AG09309 (cell line): ENCODE measurements around the gene PRSS48.
"Not testable (repeated sequence)": the region's sequence is repeated elsewhere in the genome, so short reads cannot be mapped to it uniquely, and the experiment has no call there.

ENCODE experiments used
- DNase-seq: peaks from one replicate; pipeline ENCODE4 v3.0.0-alpha.2; 2010; ENCODE audit warnings: low read depth
- H3K4me3 ChIP-seq: 2 replicates; pipeline ENCODE4 v1.5.1; 2011; ENCODE audit warnings: mild to moderate bottlenecking, low read depth, low read length, moderate library complexity; ENCODE audit not compliant: control insufficient read depth
- TF ChIP-seq, protein P1 (sequence below): IDR thresholded peaks from 2 replicates; pipeline ENCODE4 v1.5.1; 2011; ENCODE audit warnings: mild to moderate bottlenecking, low read depth, low read length, inconsistent platforms; ENCODE audit not compliant: insufficient read depth, control insufficient read depth; ENCODE audit errors: missing control alignments

PRSS48 gene, protein sequence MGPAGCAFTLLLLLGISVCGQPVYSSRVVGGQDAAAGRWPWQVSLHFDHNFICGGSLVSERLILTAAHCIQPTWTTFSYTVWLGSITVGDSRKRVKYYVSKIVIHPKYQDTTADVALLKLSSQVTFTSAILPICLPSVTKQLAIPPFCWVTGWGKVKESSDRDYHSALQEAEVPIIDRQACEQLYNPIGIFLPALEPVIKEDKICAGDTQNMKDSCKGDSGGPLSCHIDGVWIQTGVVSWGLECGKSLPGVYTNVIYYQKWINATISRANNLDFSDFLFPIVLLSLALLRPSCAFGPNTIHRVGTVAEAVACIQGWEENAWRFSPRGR

DNA sequence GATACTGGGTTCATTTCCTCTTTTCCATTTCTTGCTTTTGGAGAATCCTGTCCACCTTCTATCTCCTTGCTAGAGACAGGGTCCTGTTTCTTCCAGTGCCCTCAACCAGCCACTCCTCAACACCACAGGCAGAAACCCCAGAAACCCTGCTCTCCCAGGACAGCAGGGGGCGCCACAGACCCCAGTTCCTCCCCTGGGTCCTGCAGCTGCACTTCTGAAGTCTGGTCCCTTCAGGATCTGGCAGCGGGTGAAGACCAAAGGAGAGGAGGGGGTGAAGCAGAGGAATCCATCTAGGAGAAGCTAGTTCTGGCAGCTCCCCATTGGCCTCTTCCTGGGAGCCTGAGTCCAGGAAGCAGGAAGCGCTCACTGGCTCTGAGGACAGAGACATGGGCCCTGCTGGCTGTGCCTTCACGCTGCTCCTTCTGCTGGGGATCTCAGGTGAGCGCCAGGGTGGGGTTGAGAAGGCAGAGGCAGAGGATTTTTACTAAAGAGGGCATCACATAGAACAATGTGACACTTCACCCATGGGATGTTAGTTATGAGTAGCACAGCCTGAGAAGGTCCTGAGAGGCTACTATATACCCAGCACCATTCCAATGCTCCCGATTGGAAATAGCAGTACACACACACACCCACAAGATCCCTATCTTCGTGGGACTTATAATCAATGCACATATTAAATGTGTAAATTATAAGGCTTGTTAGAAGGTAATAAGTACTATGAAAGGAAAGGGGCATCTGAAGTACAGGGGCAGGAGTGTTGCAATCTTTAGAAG, at the start of gene PRSS48:
PRSS48 (plus strand) TSS at position 375 of the 776 bp plus-strand sequence; CDS start at position 387, 12 bp downstream.
- no peak for DNase-seq

DNA sequence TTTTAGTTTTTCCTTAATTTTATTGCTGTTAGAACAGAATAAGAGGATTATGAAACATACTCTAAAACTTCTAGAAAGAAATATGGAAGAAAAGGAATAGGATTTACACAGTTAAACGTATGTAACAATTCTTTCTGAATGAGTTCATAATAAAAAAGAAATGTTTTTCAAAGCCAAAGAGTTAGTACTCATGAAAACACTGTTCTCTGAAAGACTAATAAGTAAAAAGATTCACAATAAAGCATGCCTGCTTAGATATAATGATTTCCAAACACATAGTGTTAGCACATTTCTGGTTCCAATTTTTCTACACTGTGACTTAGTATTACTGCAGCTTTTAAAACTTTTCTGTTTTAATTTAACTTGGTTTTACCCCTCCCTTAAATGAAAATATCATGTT, 49.8 kb upstream of the PRSS48 start:
- H3K4me3 ChIP-seq, result peak overlapping the region; percentile 28

More for the DNA sequence above, at the start of gene PRSS48:
- no peak within 1 kb of the TSS for H3K4me3 ChIP-seq
- TF ChIP-seq, protein P1, sequence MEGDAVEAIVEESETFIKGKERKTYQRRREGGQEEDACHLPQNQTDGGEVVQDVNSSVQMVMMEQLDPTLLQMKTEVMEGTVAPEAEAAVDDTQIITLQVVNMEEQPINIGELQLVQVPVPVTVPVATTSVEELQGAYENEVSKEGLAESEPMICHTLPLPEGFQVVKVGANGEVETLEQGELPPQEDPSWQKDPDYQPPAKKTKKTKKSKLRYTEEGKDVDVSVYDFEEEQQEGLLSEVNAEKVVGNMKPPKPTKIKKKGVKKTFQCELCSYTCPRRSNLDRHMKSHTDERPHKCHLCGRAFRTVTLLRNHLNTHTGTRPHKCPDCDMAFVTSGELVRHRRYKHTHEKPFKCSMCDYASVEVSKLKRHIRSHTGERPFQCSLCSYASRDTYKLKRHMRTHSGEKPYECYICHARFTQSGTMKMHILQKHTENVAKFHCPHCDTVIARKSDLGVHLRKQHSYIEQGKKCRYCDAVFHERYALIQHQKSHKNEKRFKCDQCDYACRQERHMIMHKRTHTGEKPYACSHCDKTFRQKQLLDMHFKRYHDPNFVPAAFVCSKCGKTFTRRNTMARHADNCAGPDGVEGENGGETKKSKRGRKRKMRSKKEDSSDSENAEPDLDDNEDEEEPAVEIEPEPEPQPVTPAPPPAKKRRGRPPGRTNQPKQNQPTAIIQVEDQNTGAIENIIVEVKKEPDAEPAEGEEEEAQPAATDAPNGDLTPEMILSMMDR, result peak; percentile 93

DNA sequence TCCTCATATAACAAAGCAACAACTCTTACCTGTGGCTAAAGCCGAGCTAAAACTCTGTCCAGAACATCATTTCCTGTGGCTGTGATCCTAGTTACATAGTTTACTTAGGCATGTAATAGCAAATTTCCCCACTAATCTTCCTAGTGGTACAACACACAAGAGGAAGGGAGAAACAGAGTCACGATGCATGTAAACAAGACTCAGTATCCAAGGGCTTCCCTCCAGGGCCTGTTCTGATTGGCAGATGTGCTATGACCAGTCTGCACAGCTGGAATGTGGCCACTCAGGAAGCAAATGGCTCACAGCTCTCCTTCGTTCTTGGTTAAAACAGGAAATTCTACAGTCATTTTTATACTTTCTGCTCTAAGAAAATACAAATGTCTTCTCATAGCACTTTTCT, 49.2 kb upstream of the PRSS48 start:
- DNase-seq, result peak; percentile 43
- H3K4me3 ChIP-seq, result peak overlapping the region; percentile 28
- TF ChIP-seq, protein P1, result no peak

More for the DNA sequence above, 49.8 kb upstream of the PRSS48 start:
- TF ChIP-seq, protein P1, result no peak
- DNase-seq, result no peak

DNA sequence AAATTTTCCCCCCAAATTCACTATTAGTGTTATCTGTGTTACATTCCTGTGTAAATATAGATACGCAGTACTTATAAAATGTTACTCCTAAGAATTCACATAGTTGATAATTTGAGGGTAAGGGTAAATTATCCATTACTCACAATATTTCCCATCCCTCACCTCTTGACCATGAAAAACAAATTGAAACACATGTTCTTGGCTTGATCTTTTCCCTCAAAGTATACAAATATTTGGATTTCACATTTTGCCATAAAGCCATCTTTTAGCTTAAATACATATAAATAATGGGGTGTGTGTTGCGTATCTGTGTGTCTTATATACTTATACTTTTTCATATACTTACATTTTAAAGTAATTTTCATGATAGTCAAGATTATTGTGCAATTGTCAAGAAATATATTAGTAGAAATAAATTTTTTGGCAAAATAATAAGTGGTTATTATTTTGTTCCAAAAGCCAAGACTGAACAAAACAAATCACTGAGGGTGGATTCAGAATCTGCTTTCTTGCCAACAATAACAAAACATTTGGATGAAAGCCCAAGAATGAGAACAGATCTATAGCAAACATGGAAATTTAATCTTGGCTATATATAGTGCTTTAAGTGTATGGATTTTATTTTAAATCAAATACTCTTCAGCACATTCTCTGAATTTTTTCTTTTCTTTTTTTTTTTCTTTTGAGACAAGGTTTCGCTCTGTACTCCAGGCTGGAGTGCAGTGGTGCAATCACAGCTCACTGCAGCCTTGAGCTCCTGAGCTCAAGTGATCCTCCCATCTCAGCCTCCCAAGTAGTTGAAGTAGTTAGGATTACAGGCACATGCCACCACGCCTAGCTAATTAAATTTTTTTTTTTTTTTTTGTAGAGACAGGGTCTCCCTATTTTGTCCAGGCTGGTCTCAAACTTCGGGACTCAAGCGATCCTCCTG, 48.5 kb upstream of the PRSS48 start:
- no peak overlapping the region for H3K4me3 ChIP-seq
- TF ChIP-seq, protein P1, result no peak
- no peak for DNase-seq

DNA sequence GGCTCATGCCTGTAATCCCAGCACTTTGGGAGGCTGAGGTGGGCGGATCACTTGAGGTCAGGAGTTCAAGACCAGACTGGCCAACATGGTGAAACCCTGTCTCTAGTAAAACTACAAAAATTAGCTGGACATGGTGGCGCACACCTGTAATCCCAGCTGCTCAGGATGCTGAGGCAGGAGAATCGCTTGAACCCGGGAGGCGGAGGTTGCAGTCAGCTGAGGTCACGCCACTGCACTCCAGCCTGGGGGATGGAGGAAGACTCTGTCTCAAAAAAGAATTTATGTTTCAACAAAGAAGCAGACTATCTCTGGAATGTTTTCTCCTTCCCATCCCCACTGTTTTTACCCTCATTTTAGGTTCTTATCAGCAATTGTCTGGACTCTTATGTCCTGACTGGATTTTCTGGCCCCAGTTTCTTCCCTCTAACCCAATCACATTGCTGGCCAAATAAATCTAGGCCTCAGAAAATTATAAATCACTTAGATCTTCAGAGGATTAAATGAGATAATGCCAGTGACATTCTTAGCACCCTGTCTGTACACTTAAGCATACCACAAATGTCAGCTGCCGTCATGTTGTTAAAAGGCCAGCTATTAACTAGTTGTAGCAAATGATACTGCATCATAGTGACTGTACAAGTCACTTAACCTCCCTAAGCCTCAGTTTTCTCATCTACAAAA, 44.9 kb upstream of the PRSS48 start:
- TF ChIP-seq, protein P1, result no peak
- DNase-seq, result no peak
- no peak overlapping the region for H3K4me3 ChIP-seq

DNA sequence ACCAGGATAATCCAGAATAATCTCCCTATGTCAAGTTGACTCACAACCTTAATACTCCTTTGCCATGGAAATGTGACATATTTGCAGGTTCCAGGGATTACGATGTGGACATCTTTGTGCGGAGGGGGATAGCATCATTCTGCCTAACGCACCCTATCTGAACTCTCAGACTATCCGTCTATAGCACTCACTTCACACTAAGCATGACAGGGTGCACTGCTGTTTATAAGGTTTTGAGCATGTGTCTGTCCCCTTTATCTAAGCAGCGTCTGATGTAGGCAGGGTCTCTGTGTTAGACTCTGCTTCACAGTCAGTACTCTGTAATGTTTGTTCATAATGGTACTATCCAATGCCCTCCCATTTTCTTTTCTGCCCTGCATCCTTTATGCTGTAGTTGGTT, 43.4 kb upstream of the PRSS48 start:
- TF ChIP-seq, protein P1, result no peak
- no peak for DNase-seq

DNA sequence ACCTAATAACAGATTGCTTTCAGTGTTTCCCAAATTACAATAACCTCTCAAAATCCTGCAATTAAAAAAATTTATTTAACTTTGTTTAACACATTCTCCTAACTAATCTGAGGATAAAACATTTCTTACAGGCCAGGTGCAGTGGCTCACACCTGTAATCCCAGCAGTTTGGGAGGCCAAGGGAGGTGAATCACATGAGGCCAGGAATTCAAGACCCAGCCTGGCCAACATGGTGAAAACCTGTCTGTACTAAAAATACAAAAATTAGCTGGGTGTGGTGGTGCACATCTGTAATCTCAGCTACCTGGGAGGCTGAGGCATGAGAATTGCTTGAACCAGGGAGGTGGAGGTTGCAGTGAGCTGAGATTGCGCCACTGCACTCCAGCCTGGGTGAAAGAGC, 41.6 kb upstream of the PRSS48 start:
- DNase-seq, H3K4me3 ChIP-seq: not testable (repeated sequence)

More for the DNA sequence above, 43.4 kb upstream of the PRSS48 start:
- no peak overlapping the region for H3K4me3 ChIP-seq
